Peyer's patch (tissue), 4 donors: ENCODE measurements around the gene NECAB3.

Experiments used
- CTCF ChIP-seq, 6 experiments: fragments of 450-650 bp in 4 of 6; fragments of 200-600 bp in 2 of 6; sonication (generic) in 1 of 6; IDR thresholded peaks; one replicate each; pipeline ENCODE4 v1.5.1; 2017 to 2019; ENCODE audit warnings: antibody characterized with exemption in 6 of 6, mild to moderate bottlenecking in 3 of 6, moderate library complexity in 1 of 6
- POLR2A ChIP-seq, 2 donors: fragments of 450-650 bp; IDR thresholded peaks; one replicate each; pipeline ENCODE4 v1.5.1; 2017; ENCODE audit warnings: antibody characterized with exemption in 2 of 2, mild to moderate bottlenecking in 2 of 2, moderate library complexity in 2 of 2

DNA sequence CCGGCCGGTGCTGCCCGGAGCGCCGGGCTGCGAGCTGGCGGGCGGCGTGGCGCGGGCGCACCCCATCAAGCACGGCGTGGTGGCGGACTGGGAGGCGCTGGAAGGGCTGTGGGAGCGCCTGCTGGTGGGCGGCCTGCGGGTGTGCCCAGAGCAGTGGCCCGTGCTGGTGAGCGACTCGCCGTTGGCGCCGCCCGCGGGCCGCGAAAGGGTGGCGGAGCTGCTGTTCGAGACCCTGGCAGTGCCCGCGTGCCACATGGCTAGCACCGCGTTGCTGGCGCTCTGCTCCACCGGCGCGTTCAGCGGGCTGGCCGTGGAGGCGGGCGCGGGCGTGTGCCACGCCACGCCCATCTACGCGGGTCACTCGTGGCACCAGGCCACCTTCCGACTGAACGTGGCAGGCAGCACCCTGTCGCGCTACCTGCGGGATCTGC lies 7.0 kb downstream of the NECAB3 start:
- TF ChIP-seq CTCF (IDR thresholded peaks at IDR 0.05) (no peak), POLR2A (IDR thresholded peaks at IDR 0.05) (no peak)
